Liver (tissue), 9 donors: ENCODE data around the gene LAMC3. TPM values are rescaled to one million over a fixed set of nuclear protein-coding genes. Genes with fewer than 3 reads are reported as not detected.

Experiments used
- DNase-seq: peaks from one replicate; pipeline ENCODE4 v3.0.0-alpha.2; 2017; ENCODE audit warnings: low spot score
- H3K27ac ChIP-seq, 2 donors: one replicate each; pipeline ENCODE4 v1.7.0; 2013; ENCODE audit warnings: inconsistent platforms in 2 of 2, low read length in 2 of 2, control low read depth in 1 of 2, low read depth in 1 of 2, mild to moderate bottlenecking in 1 of 2
- H3K27me3 ChIP-seq, 4 donors: one replicate each; pipeline versions ENCODE4 v1.6.1 to v1.7.0; 2013; ENCODE audit warnings: low read length in 3 of 4, inconsistent platforms in 1 of 4, mild to moderate bottlenecking in 1 of 4, moderate library complexity in 1 of 4; ENCODE audit not compliant: control insufficient read depth in 4 of 4, insufficient read depth in 4 of 4
- H3K36me3 ChIP-seq, 4 donors: one replicate each; pipeline versions ENCODE4 v1.6.1 to v1.7.0; 2013; ENCODE audit warnings: low read length in 3 of 4, mild to moderate bottlenecking in 3 of 4, low read depth in 1 of 4, moderate library complexity in 1 of 4; ENCODE audit not compliant: control insufficient read depth in 4 of 4, insufficient read depth in 3 of 4
- H3K4me1 ChIP-seq, 4 donors: one replicate each; pipeline versions ENCODE4 v1.6.1 to v1.7.0; 2013; ENCODE audit warnings: low read length in 3 of 4, mild to moderate bottlenecking in 3 of 4, moderate library complexity in 1 of 4; ENCODE audit not compliant: control insufficient read depth in 4 of 4, insufficient read depth in 4 of 4
- H3K4me3 ChIP-seq, 3 donors: one replicate each; pipeline versions ENCODE4 v1.6.1 to v1.7.0; 2013; ENCODE audit warnings: low read length in 3 of 3, control low read depth in 1 of 3, low read depth in 1 of 3, mild to moderate bottlenecking in 1 of 3
- H3K9ac ChIP-seq, 2 donors: one replicate each; pipeline ENCODE4 v1.7.0; 2013; ENCODE audit warnings: low read length in 2 of 2, mild to moderate bottlenecking in 2 of 2, moderate library complexity in 2 of 2, control low read depth in 1 of 2, low read depth in 1 of 2
- H3K9me3 ChIP-seq, 4 donors: one replicate each; pipeline versions ENCODE4 v1.6.1 to v1.7.0; 2013; ENCODE audit warnings: low read length in 3 of 4; ENCODE audit not compliant: control insufficient read depth in 4 of 4
- FOXA1 ChIP-seq: IDR thresholded peaks from 2 replicates; pipeline ENCODE4 v1.6.1; 2016; ENCODE audit warnings: antibody characterized with exemption
- FOXA2 ChIP-seq: IDR thresholded peaks from 2 replicates; pipeline ENCODE4 v1.6.1; 2016; ENCODE audit warnings: antibody characterized with exemption
- GABPA ChIP-seq, 2 donors: IDR thresholded peaks in 1 of 2; conservative IDR thresholded peaks in 1 of 2; 2 replicates each; pipeline ENCODE4 v1.6.1; 2016; ENCODE audit warnings: antibody characterized with exemption in 2 of 2, mild to moderate bottlenecking in 1 of 2, moderate library complexity in 1 of 2
- HNF4A ChIP-seq, 2 donors: conservative IDR thresholded peaks; 2 replicates each; pipeline ENCODE4 v1.6.1; 2016; ENCODE audit warnings: antibody characterized with exemption in 2 of 2, mild to moderate bottlenecking in 2 of 2
- HNF4G ChIP-seq: IDR thresholded peaks from 2 replicates; pipeline ENCODE4 v1.6.1; 2016; ENCODE audit warnings: antibody characterized with exemption
- JUND ChIP-seq, 2 donors: IDR thresholded peaks; 2 replicates each; pipeline ENCODE4 v1.6.1; 2016; ENCODE audit warnings: antibody characterized with exemption in 2 of 2
- NR2F2 ChIP-seq: IDR thresholded peaks from 2 replicates; pipeline ENCODE4 v1.6.1; 2016; ENCODE audit warnings: antibody characterized with exemption
- RAD21 ChIP-seq, 2 donors: IDR thresholded peaks; 2 replicates each; pipeline ENCODE4 v1.6.1; 2016; ENCODE audit warnings: antibody characterized with exemption in 2 of 2, mild to moderate bottlenecking in 2 of 2
- RXRA ChIP-seq, 2 donors: IDR thresholded peaks; 2 replicates each; pipeline ENCODE4 v1.6.1; 2017 to 2018; ENCODE audit warnings: antibody characterized with exemption in 2 of 2, mild to moderate bottlenecking in 1 of 2
- SP1 ChIP-seq: IDR thresholded peaks from 2 replicates; pipeline ENCODE4 v1.6.1; 2018; ENCODE audit warnings: antibody characterized with exemption, mild to moderate bottlenecking
- TAF1 ChIP-seq: conservative IDR thresholded peaks from 2 replicates; pipeline ENCODE4 v1.6.1; 2016; ENCODE audit warnings: antibody characterized with exemption, mild to moderate bottlenecking
- YY1 ChIP-seq: IDR thresholded peaks from 2 replicates; pipeline ENCODE4 v1.6.1; 2016; ENCODE audit warnings: antibody characterized with exemption, mild to moderate bottlenecking
- WGBS: extraction: QIAGEN DNeasy Blood & Tissue Kit; methylation state at CpG from one replicate; pipeline ENCODE4 v1.1.7; 2013; 5-methylcytosine and 5-hydroxymethylcytosine counted together
- polyA plus RNA-seq, 2 donors: library from polyadenylated mRNA; stranded (reverse) in 1 of 2; unstranded in 1 of 2; fragments of 200-250 nt in 1 of 2; fragments of >200 nt in 1 of 2; fragmentation: Nextera tagmentation in 1 of 2; extraction: Ambion mirVana in 1 of 2; gene quantifications; one replicate each; pipeline versions ENCODE4 v1.2.1 to v1.2.3, GENCODE V29; 2013 to 2015
- total RNA-seq, 2 donors: library from RNA; depleted of rRNA; stranded (reverse); fragments of >200 nt; gene quantifications; one replicate each; pipeline ENCODE4 v1.2.3, GENCODE V29; 2014
- TF ChIP-seq, protein P1 (sequence below): IDR thresholded peaks from 2 replicates; pipeline ENCODE4 v1.6.1; 2016; ENCODE audit warnings: antibody characterized with exemption
- TF ChIP-seq, protein P2 (sequence below): IDR thresholded peaks from 2 replicates; pipeline ENCODE4 v1.6.1; 2016; ENCODE audit warnings: antibody characterized with exemption
- TF ChIP-seq, protein P3 (sequence below): fragments of 150-350 bp; IDR thresholded peaks from 2 replicates; pipeline ENCODE4 v1.5.1; 2017; ENCODE audit warnings: improper control_type of control experiment, low read depth, low read length; ENCODE audit not compliant: missing input control
- TF ChIP-seq, protein P4 (sequence below): IDR thresholded peaks from 2 replicates; pipeline ENCODE4 v1.6.1; 2016; ENCODE audit warnings: antibody characterized with exemption
- TF ChIP-seq, protein P5 (sequence below): IDR thresholded peaks from 2 replicates; pipeline ENCODE4 v1.6.1; 2016; ENCODE audit warnings: antibody characterized with exemption, mild to moderate bottlenecking
- donor health status: healthy.
- donor health status: healthy.
- donor health status: healthy.
- donor health status: healthy.
- donor health status: healthy.

LAMC3 gene
- total and polyA plus RNA-seq, 4 donors = 1.4 to 5.9 (median 2.9) TPM

DNA sequence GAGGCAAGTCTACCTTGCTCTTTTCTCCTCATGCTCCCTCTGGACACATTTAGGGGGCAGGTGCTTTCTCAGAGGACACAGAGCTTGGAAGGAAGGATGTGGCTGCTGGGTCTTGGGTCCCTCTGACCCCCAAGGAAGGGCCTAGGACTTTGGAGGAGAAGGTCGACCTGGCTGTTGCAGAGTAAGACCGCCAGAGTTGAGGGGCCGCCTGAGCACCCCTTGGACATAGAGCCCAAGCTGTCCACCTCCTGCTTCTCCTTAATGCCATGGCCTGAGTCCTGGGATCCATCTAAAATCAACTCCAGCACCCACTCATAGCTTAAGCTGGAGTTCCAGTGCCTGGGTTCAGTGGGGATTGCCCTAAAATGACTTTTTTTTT is 20.6 kb downstream of the LAMC3 start:
- Histone ChIP-seq H3K9me3 (no peaks in the 10 kb centered on the region), H3K27ac (no peak overlapping the region), H3K4me3 (no peak overlapping the region), H3K27me3 (no peaks in the 10 kb centered on the region), H3K36me3 (no peaks in the 10 kb centered on the region), H3K4me1 (no peaks in the 10 kb centered on the region), H3K9ac (no peak overlapping the region)
- 80% methylated on average over 3 of the region's 3 CpGs for WGBS
- no peak for DNase-seq
- no peak for TF ChIP-seq GABPA (IDR thresholded peaks at IDR 0.05 in 1 of 2, conservative IDR thresholded peaks at IDR 0.05 in 1 of 2)
- TF ChIP-seq, protein P1, sequence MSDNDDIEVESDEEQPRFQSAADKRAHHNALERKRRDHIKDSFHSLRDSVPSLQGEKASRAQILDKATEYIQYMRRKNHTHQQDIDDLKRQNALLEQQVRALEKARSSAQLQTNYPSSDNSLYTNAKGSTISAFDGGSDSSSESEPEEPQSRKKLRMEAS = no peak
- TF ChIP-seq RAD21 (IDR thresholded peaks at IDR 0.05) = no peak
- TF ChIP-seq FOXA1 = no peak
- TF ChIP-seq, protein P2, sequence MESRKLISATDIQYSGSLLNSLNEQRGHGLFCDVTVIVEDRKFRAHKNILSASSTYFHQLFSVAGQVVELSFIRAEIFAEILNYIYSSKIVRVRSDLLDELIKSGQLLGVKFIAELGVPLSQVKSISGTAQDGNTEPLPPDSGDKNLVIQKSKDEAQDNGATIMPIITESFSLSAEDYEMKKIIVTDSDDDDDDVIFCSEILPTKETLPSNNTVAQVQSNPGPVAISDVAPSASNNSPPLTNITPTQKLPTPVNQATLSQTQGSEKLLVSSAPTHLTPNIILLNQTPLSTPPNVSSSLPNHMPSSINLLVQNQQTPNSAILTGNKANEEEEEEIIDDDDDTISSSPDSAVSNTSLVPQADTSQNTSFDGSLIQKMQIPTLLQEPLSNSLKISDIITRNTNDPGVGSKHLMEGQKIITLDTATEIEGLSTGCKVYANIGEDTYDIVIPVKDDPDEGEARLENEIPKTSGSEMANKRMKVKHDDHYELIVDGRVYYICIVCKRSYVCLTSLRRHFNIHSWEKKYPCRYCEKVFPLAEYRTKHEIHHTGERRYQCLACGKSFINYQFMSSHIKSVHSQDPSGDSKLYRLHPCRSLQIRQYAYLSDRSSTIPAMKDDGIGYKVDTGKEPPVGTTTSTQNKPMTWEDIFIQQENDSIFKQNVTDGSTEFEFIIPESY = no peak
- TF ChIP-seq HNF4A (conservative IDR thresholded peaks at IDR 0.05) = no peak
- TF ChIP-seq, protein P3, sequence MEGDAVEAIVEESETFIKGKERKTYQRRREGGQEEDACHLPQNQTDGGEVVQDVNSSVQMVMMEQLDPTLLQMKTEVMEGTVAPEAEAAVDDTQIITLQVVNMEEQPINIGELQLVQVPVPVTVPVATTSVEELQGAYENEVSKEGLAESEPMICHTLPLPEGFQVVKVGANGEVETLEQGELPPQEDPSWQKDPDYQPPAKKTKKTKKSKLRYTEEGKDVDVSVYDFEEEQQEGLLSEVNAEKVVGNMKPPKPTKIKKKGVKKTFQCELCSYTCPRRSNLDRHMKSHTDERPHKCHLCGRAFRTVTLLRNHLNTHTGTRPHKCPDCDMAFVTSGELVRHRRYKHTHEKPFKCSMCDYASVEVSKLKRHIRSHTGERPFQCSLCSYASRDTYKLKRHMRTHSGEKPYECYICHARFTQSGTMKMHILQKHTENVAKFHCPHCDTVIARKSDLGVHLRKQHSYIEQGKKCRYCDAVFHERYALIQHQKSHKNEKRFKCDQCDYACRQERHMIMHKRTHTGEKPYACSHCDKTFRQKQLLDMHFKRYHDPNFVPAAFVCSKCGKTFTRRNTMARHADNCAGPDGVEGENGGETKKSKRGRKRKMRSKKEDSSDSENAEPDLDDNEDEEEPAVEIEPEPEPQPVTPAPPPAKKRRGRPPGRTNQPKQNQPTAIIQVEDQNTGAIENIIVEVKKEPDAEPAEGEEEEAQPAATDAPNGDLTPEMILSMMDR = no peak
- no peak for TF ChIP-seq JUND (IDR thresholded peaks at IDR 0.05)
- TF ChIP-seq TAF1 = no peak
- TF ChIP-seq, protein P4, sequence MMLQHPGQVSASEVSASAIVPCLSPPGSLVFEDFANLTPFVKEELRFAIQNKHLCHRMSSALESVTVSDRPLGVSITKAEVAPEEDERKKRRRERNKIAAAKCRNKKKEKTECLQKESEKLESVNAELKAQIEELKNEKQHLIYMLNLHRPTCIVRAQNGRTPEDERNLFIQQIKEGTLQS = no peak

DNA sequence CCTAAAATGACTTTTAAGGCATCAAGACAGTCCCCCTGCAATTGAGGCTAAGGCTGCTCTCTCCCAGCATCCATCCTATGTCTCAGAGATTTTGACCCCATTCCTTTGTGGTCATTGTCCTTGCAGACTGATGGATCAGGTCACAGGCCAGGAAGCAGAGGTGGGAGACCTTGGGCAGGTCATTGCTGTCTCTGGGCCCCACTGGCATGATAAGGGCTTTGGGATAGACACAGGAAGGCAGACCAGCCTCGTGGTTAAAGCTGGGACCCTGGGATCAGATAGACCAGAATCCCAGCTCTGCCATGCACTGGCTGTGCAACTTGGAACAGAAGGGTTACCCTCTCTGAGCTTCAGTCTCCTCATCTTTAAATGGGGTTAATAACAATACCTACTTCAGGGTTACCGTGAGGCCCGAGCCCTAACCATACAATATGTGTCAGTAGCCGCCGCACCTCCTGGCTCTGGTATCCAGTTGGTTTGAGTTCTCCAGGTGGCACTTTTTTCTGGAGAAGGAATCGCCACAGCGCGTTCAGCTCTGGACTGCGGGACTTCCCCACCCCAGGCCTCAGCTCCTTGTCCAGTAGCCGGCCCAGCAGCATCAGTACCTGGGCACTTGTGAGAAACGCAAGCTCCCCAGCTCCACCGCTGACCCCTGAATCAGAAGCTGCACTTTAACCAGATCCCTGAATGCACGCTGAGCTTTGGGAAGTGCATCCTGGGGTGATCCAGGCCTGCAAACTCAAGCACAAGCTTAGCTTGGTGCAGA is 21.4 kb downstream of the LAMC3 start:
- Histone ChIP-seq H3K36me3 (no peaks in the 10 kb centered on the region), H3K27ac (no peak overlapping the region), H3K4me1 (no peaks in the 10 kb centered on the region), H3K4me3 (no peak overlapping the region), H3K27me3 (no peaks in the 10 kb centered on the region), H3K9ac (no peak overlapping the region), H3K9me3 (no peaks in the 10 kb centered on the region)
- DNase-seq = no peak
- TF ChIP-seq, protein P4 = no peak
- TF ChIP-seq JUND (IDR thresholded peaks at IDR 0.05) (no peak), FOXA1 (no peak), FOXA2 (no peak), NR2F2 (no peak), SP1 (no peak), TAF1 (no peak), RAD21 (IDR thresholded peaks at IDR 0.05) (no peak), HNF4G (no peak), RXRA (IDR thresholded peaks at IDR 0.05) (no peak), HNF4A (conservative IDR thresholded peaks at IDR 0.05) (no peak), YY1 (no peak)
- TF ChIP-seq, protein P5, sequence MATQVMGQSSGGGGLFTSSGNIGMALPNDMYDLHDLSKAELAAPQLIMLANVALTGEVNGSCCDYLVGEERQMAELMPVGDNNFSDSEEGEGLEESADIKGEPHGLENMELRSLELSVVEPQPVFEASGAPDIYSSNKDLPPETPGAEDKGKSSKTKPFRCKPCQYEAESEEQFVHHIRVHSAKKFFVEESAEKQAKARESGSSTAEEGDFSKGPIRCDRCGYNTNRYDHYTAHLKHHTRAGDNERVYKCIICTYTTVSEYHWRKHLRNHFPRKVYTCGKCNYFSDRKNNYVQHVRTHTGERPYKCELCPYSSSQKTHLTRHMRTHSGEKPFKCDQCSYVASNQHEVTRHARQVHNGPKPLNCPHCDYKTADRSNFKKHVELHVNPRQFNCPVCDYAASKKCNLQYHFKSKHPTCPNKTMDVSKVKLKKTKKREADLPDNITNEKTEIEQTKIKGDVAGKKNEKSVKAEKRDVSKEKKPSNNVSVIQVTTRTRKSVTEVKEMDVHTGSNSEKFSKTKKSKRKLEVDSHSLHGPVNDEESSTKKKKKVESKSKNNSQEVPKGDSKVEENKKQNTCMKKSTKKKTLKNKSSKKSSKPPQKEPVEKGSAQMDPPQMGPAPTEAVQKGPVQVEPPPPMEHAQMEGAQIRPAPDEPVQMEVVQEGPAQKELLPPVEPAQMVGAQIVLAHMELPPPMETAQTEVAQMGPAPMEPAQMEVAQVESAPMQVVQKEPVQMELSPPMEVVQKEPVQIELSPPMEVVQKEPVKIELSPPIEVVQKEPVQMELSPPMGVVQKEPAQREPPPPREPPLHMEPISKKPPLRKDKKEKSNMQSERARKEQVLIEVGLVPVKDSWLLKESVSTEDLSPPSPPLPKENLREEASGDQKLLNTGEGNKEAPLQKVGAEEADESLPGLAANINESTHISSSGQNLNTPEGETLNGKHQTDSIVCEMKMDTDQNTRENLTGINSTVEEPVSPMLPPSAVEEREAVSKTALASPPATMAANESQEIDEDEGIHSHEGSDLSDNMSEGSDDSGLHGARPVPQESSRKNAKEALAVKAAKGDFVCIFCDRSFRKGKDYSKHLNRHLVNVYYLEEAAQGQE = no peak
- TF ChIP-seq, protein P1 = no peak
- TF ChIP-seq, protein P2 = no peak
- TF ChIP-seq, protein P3 = no peak
- 83% methylated on average over 13 of the region's 13 CpGs for WGBS
